Activated T-cell treated with anti-CD3 and anti-CD28 coated beads, Interleukin-2, amount 50 U/mL, for 1 hour (primary cell): Measurements from ENCODE around the gene KCNK7.

Experiments
- DNase-seq: peaks from one replicate; pipeline ENCODE4 v3.0.0-alpha.2; 2020

The KCNK7 gene

GRCh38 chr11:65610404-65610803 lies 14.8 kb upstream of the KCNK7 start:
- no peak for DNase-seq

- no peak for DNase-seq
Observed at GRCh38 chr11:65609665-65610064, 14.1 kb upstream of the KCNK7 start.

GRCh38 chr11:65609229-65609628 lies 13.6 kb upstream of the KCNK7 start:
- no peak for DNase-seq

- DNase-seq, result no peak
Observed at GRCh38 chr11:65607614-65608426, 12.2 kb upstream of the KCNK7 start.

DNA sequence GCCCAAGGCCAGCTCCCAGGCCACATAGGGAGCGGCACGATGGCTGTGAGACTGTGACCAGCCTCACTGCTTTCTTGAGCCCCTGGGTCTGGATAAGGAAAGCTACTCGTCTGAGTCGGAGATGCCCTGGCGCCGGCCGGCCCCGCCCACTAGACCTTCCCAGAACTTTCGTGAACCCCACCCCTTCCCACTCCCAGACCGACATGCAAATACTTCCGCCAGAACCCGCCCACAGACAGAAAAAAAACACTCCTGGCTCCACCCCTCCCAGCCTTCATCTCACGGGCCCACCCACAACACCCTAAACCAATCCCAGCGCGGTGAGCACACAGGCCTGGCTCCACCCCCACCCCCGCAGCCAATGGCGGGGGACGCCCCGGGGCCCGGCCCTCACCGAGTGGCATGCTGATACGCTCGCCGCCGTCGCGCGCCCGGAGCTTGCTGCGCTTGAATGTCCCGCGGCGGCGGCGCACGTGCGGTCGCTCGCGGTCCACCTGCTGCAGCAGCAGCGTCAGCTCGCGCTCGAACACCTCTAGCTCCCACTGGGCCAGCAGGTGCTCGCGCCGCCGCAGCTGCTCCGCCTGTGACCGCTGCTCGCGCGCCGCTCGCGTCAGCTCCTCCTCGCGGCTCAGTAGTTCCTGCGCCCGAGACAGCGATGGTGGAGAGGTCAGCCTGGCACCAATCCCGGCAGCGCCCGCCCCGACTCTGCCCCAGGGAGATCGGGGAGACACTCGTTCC lies 11.4 kb upstream of the KCNK7 start:
- no peak for DNase-seq

- no peak for DNase-seq
Observed at GRCh38 chr11:65604258-65604657, 8.7 kb upstream of the KCNK7 start.

GRCh38 chr11:65599955-65600246 lies 4.3 kb upstream of the KCNK7 start:
- no peak for DNase-seq

- DNase-seq, result no peak
Observed at GRCh38 chr11:65599216-65599954, 3.8 kb upstream of the KCNK7 start.

DNA sequence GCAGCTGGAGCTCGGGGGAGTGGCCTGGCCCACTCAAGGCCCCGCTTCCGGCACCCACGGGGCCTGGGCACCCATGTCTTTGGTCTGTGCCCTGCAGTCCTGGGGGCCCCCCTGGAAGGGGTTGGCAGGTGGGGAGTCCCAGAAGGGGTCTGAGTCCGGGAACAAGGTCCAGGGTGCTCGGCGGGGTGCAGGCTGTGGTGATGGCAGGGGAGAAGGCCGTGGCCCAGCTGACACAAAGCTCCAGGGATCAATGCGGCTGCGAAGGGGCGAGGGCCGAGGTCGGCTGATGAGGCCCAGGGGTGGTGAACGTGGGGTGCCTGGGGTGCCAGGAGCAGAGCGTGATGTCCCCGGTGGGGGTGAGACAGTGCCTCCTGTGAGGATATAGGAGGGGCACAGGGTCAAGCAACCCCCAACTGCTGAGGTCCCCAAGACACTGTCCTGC lies 2.7 kb upstream of the KCNK7 start:
- DNase-seq, result no peak

- DNase-seq, result no peak
Observed at GRCh38 chr11:65596520-65596919, 920 bp upstream of the KCNK7 start.

GRCh38 chr11:65595131-65595530 lies 469 bp downstream of the KCNK7 start:
- DNase-seq, result no peak

DNA sequence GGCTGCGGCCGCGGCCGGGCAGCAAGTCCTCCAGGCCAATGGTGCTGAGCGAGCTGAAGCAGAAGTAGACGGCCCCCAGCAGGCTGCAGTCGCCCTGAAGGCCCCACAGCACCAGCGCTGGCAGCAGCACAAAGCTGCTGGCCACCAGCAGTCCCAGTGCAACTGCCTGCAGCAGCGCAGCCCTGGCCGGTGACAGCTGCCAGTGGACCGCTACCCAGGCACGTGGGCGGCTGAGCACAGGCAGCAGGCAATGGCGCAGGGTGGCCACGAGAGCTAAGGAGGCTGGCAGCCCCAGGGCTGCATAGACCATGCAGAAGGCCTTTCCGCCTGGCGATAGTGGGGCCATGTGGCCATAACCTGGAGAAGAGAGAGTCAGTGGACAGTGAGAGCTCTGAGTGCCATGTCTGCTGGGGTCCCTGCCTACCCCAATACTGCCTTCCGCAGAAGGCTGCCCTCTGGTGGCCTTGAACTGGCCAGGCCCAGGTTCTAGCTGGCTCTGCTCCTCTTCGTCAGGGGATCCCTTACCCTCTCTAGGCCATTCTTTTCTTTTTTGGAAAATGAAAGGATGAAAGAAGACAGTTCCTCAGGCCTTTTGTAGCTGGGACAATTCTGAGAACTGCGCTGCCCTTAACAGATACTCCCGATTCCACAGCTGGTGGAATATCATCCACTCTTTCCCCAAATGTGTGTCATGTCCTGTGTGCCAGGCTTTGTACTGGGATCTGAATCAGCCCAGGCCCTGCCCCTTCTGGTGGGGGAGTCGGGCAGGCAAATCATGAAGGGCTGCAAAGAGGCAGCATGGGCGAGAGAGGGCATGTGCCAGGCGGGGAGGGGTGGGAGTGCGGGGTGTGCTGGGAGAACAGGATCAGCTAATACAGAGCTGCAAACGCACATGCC lies 1.8 kb downstream of the KCNK7 start:
- DNase-seq, result peak; percentile 61

DNA sequence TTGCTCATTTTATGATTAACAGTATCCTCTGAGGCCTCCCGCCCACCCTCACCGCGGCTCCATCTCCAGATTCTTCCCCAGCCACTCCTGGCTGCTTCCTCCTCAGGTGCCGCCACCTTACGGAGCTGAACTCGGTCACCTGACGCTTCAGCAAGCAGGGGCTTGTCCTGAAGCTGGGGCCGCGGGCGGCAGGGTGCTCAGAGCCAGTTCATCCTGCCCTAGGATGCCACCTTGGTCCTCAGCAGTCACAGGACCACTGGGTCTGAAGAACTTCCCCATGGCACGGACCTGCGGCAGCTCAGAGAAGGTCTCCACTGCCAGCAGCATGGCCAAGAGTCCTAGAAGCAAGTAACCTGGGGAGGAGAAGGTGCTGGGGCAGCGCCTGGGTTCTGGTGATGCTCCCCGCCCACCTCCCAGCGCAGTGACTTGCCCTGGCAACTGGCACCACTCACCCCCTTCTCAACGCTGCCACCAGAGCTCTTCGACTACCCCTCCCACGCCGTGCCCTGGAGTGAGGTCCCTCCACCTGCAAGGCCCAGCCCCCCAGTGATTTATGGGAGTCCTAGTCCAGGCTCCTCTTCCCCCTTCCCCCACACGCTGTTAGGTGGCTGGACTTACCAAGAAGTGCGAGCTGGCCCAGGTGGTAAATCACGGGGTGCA lies 2.6 kb downstream of the KCNK7 start:
- DNase-seq, result no peak

- no peak for DNase-seq
Observed at GRCh38 chr11:65591939-65592857, 3.4 kb downstream of the KCNK7 start.

- DNase-seq, result no peak
Observed at GRCh38 chr11:65590240-65590738, 5.3 kb downstream of the KCNK7 start.

GRCh38 chr11:65589444-65590239 lies 6.0 kb downstream of the KCNK7 start:
- no peak for DNase-seq

DNA sequence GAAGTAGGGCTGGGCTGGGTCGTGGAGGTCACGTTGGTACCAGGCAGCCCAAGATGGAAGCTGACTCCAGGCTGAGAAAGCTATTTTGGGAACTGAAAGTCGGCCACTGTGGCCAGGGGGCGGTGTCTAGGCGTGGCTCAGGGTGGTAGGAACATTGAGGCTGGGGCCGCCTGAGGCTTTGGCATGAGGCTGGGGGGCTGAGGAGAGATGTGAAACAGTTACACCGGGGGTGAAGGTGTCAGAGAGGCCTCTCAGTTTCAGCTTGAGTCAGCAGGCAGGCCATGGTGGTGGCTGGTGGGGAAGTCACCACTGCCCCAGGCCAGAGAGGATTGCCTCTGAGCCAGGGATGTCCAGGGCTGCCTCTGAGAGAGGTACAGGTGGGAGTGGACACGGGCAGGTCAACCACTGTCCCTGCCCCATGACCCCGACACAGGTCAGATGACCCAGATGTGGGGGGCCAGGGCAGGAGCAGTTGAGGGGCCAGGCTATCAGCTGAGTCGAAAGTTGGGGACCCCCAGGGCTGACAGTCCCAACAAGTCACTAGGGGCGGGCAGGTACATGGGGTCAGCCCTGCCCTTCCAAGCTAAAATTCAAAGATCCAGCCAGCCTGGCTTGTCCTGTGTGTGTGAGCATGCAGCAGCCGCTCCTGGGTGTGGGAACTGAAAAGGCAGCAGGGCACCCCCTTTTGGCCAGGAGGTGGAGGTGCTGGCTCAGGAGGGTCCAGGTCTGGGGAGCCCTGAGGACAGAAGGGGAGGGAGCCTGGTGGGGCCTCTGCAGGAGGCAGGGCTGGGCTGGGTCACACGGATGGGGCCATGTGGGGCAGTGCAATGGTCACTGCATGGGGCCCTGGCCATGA lies 7.2 kb downstream of the KCNK7 start:
- DNase-seq, result peak; percentile 75

DNA sequence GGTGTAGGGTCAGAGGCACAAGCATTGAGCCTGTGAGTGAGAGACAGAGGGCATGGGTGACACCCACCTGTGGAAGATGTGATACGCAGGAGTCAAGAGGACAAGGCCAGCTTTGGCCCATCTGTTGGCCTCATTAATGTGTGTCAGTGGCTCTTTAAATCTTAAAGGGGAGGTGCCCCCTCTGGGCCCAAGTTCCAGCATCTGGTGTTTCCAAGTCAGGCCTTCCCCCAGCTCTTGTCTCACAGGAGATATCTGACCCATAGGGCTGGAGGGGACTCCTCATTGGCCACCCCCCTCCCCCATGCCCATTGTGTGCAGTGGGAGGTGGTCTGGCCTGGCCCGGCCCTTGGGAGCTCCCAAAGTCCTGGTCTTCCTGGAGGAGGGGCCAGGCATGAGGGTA lies 8.9 kb downstream of the KCNK7 start:
- DNase-seq, result no peak

DNA sequence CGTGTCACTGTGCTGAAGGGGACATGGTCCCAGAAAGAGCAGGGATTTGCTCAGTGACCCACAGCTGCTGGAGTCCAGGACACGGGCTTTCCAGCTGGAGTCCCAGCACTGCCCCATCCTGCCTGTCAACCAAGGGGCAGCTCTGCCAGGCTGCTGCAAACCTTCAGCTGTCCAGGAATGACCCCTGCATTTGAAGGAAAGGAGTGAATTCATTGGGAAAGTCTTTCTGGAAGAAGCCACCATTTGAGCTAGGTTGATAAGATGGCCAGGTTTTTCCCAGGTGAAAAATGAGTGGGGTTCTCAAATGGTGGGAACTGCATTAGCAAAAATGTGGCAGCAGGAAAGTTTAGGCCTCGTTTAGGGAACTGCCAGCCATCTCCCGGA lies 9.4 kb downstream of the KCNK7 start:
- DNase-seq, result no peak
